Left cardiac atrium (tissue), 4 donors: ENCODE data around the gene CRISPLD2. TPM values are rescaled to one million over a fixed set of nuclear protein-coding genes. Genes with fewer than 3 reads are reported as not detected.
"Not testable (repeated sequence)": the region's sequence is repeated elsewhere in the genome, so short reads cannot be mapped to it uniquely, and the experiment has no call there.

ENCODE experiments used
- ATAC-seq, 2 donors: fragments of 200-7000 bp; cut with Tn5 transposase; one replicate each; pipeline ENCODE4 v1.9.1; 2020; ENCODE audit warnings: mild to moderate bottlenecking in 2 of 2, moderate library complexity in 2 of 2
- DNase-seq: peaks from one replicate; pipeline ENCODE4 v3.0.0-alpha.2; 2020
- intact Hi-C, 2 donors: fragments of 100-400 bp; cut with DNase I; formaldehyde crosslinking; loops; one replicate each; pipeline versions ENCODE4 v1.14.1 to v1.15.1; 2022 to 2023
- total RNA-seq, 2 donors: library from RNA; stranded (reverse); fragmentation: NEBNext Ultra II Directional; extraction: Animal tissue kit (Norgen Biotek cat#: 25700); gene quantifications; one replicate each; pipeline ENCODE4 v1.2.1, GENCODE V29; 2021
- donor health status: DM: no; HTN: yes; CAD: no.
- donor health status: DM: no; HTN: yes; CAD: no; lungs with severe emphysema.
- donor health status: DM: yes; HTN: yes; CAD: no.
- donor health status: Dilated cardiomyopathy.

The CRISPLD2 gene
- total RNA-seq, 2 donors from 2014 or later = 36.1 to 58.3 TPM

- intact Hi-C loops = no loop called here
- ATAC-seq = peak in 1 of 2 donors; percentile 1
- DNase-seq = no peak
Observed at GRCh38 chr16:84818989-84819643, 669 bp upstream of the CRISPLD2 start.

GRCh38 chr16:84820305-84820684, 510 bp downstream of the CRISPLD2 start:
- intact Hi-C loops = no loop called here
- no peak for DNase-seq
- peak in 1 of 2 donors; percentile 1 for ATAC-seq

- ATAC-seq (no peak), DNase-seq (no peak)
Observed at GRCh38 chr16:84820771-84821170, 986 bp downstream of the CRISPLD2 start.

GRCh38 chr16:84821179-84821578, 1.4 kb downstream of the CRISPLD2 start:
- intact Hi-C loops = no loop called here

More at GRCh38 chr16:84820771-84821170, 986 bp downstream of the CRISPLD2 start:
- intact Hi-C loops = no loop called here

GRCh38 chr16:84821728-84822689, 2.2 kb downstream of the CRISPLD2 start:
- DNase-seq = no peak
- intact Hi-C loops = no loop called here
- peak in 1 of 2 donors; percentile 8 for ATAC-seq

More at GRCh38 chr16:84821179-84821578, 1.4 kb downstream of the CRISPLD2 start:
- no peak for DNase-seq
- no peak for ATAC-seq

- no peak for ATAC-seq
- no peak for DNase-seq
- intact Hi-C loops = no loop called here
Observed at GRCh38 chr16:84822990-84823389, 3.2 kb downstream of the CRISPLD2 start.

- ATAC-seq (peak in 1 of 2 donors; percentile 12), DNase-seq (no peak)
- intact Hi-C loops = no loop called here
Observed at GRCh38 chr16:84823484-84823883, 3.7 kb downstream of the CRISPLD2 start.

- intact Hi-C loops = no loop called here
- ATAC-seq (no peak), DNase-seq (no peak)
Observed at GRCh38 chr16:84823926-84824325, 4.1 kb downstream of the CRISPLD2 start.

- no peak for DNase-seq
- intact Hi-C loops = no loop called here
- peak in 1 of 2 donors; percentile 1 for ATAC-seq
Observed at GRCh38 chr16:84825896-84826557, 6.2 kb downstream of the CRISPLD2 start.

- intact Hi-C loops = no loop called here
- DNase-seq (peak; percentile 69), ATAC-seq (peak; percentile 16 to 58)
Observed at GRCh38 chr16:84826558-84826941, 6.8 kb downstream of the CRISPLD2 start.

- no peak for ATAC-seq
- no peak for DNase-seq
- intact Hi-C loops = no loop called here
Observed at GRCh38 chr16:84827131-84827574, 7.4 kb downstream of the CRISPLD2 start.

- intact Hi-C loops = no loop called here
- no peak for ATAC-seq
- DNase-seq = no peak
Observed at GRCh38 chr16:84827897-84828296, 8.1 kb downstream of the CRISPLD2 start.

GRCh38 chr16:84828322-84828721, 8.5 kb downstream of the CRISPLD2 start:
- intact Hi-C loops = no loop called here
- no peak for ATAC-seq
- DNase-seq = no peak

GRCh38 chr16:84829168-84829965, 9.6 kb downstream of the CRISPLD2 start:
- ATAC-seq = peak; percentile 1 to 64
- intact Hi-C loops = no loop called here
- no peak for DNase-seq

GRCh38 chr16:84830765-84831384, 11.1 kb downstream of the CRISPLD2 start:
- ATAC-seq (no peak), DNase-seq (no peak)
- intact Hi-C loops = loop anchor here in 1 of 2 donors (10.0 kb wide), 1 partner anchor 84 kb away; no protein-coding TSS in a partner anchor

GRCh38 chr16:84831728-84832127, 11.9 kb downstream of the CRISPLD2 start:
- intact Hi-C loops = loop anchor here in 1 of 2 donors (10.0 kb wide), 1 partner anchor 83 kb away; no protein-coding TSS in a partner anchor
- ATAC-seq, DNase-seq: not testable (repeated sequence)

- intact Hi-C loops = loop anchor here in 1 of 2 donors (10.0 kb wide), 1 partner anchor 82 kb away; no protein-coding TSS in a partner anchor
- peak; percentile 74 to 80 for ATAC-seq
- peak; percentile 91 for DNase-seq
Observed at GRCh38 chr16:84832488-84833143, 12.8 kb downstream of the CRISPLD2 start.

- DNase-seq (no peak), ATAC-seq (no peak)
- intact Hi-C loops = loop anchor here in 1 of 2 donors (10.0 kb wide), 1 partner anchor 82 kb away; no protein-coding TSS in a partner anchor
Observed at GRCh38 chr16:84833144-84833500, 13.3 kb downstream of the CRISPLD2 start.
